Peyer's patch (tissue), 4 donors: Measurements from ENCODE around the gene SLC38A2. TPM values are rescaled to one million over a fixed set of nuclear protein-coding genes. Genes with fewer than 3 reads are reported as not detected.

Source experiments
- DNase-seq, 3 donors: peaks; one replicate each; pipeline ENCODE4 v3.0.0-alpha.2; 2017 to 2019
- H3K27ac ChIP-seq, 4 donors: fragments of 200-600 bp; sonication (generic); one replicate each; pipeline ENCODE4 v1.5.1; 2016 to 2019
- H3K27me3 ChIP-seq, 2 donors: fragments of 200-600 bp; sonication (generic); one replicate each; pipeline ENCODE4 v1.5.1; 2019
- H3K36me3 ChIP-seq, 3 donors: fragments of 200-600 bp; sonication (generic); one replicate each; pipeline ENCODE4 v1.5.1; 2016 to 2019
- H3K4me1 ChIP-seq, 4 donors: fragments of 200-600 bp; sonication (generic); one replicate each; pipeline ENCODE4 v1.5.1; 2016 to 2019
- H3K4me3 ChIP-seq, 4 donors: fragments of 200-600 bp; sonication (generic); 1 replicate in 3 of 4; 2 replicates in 1 of 4; pipeline ENCODE4 v1.5.1; 2016 to 2019; ENCODE audit warnings: mild to moderate bottlenecking in 1 of 4
- H3K9me3 ChIP-seq, 4 donors: fragments of 200-600 bp; sonication (generic); one replicate each; pipeline ENCODE4 v1.5.1; 2016 to 2019; ENCODE audit warnings: mild to moderate bottlenecking in 1 of 4
- CTCF ChIP-seq, 6 experiments: fragments of 450-650 bp in 4 of 6; fragments of 200-600 bp in 2 of 6; sonication (generic) in 1 of 6; IDR thresholded peaks; one replicate each; pipeline ENCODE4 v1.5.1; 2017 to 2019; ENCODE audit warnings: antibody characterized with exemption in 6 of 6, mild to moderate bottlenecking in 3 of 6, moderate library complexity in 1 of 6
- POLR2A ChIP-seq, 2 donors: fragments of 450-650 bp; IDR thresholded peaks; one replicate each; pipeline ENCODE4 v1.5.1; 2017; ENCODE audit warnings: antibody characterized with exemption in 2 of 2, mild to moderate bottlenecking in 2 of 2, moderate library complexity in 2 of 2
- total RNA-seq, 4 donors: library from RNA; depleted of rRNA; stranded (reverse); fragments of >200 nt; gene quantifications; one replicate each; pipeline ENCODE4 v1.1.0, GENCODE V29; 2016

Gene SLC38A2
- total RNA-seq, 4 donors from 2014 or later, result 93.1 to 173 (median 134) TPM

- Histone ChIP-seq H3K36me3 (peaks cover 0 to 63% (median 3%) of the 10 kb centered on the region in 3 donors), H3K27ac (no peak overlapping the region), H3K4me3 (no peak overlapping the region), H3K9me3 (no peaks in the 10 kb centered on the region), H3K27me3 (no peaks in the 10 kb centered on the region), H3K4me1 (peaks cover 0 to 6% (median under 1%) of the 10 kb centered on the region in 4 donors)
- no peak for DNase-seq
- no peak for TF ChIP-seq POLR2A (IDR thresholded peaks at IDR 0.05)
- TF ChIP-seq CTCF (IDR thresholded peaks at IDR 0.05), result no peak
These were observed 12.8 kb downstream of the SLC38A2 start for GRCh38 chr12:46359667-46360280.

- Histone ChIP-seq H3K27me3 (no peaks in the 10 kb centered on the region), H3K4me1 (peaks cover 0 to 3% (median 0%) of the 10 kb centered on the region in 4 donors), H3K36me3 (peaks cover 0 to 56% (median 0%) of the 10 kb centered on the region in 3 donors), H3K9me3 (no peaks in the 10 kb centered on the region), H3K4me3 (no peak overlapping the region), H3K27ac (no peak overlapping the region)
- no peak for DNase-seq
- TF ChIP-seq POLR2A (IDR thresholded peaks at IDR 0.05) (no peak), CTCF (IDR thresholded peaks at IDR 0.05) (no peak)
These were observed 13.5 kb downstream of the SLC38A2 start for GRCh38 chr12:46358791-46359666.

- Histone ChIP-seq H3K27me3 (no peaks in the 10 kb centered on the region), H3K27ac (no peak overlapping the region), H3K9me3 (no peaks in the 10 kb centered on the region), H3K36me3 (peaks cover 0 to 48% (median 0%) of the 10 kb centered on the region in 3 donors), H3K4me1 (no peaks in the 10 kb centered on the region), H3K4me3 (no peak overlapping the region)
- no peak for TF ChIP-seq POLR2A (IDR thresholded peaks at IDR 0.05)
- no peak for TF ChIP-seq CTCF (IDR thresholded peaks at IDR 0.05)
- no peak for DNase-seq
These were observed 14.3 kb downstream of the SLC38A2 start for GRCh38 chr12:46358325-46358700.

- no peaks in the 10 kb centered on the region for H3K9me3 ChIP-seq
- no peaks in the 10 kb centered on the region for H3K4me1 ChIP-seq
- TF ChIP-seq POLR2A (IDR thresholded peaks at IDR 0.05) (no peak), CTCF (IDR thresholded peaks at IDR 0.05) (no peak)
- H3K27ac ChIP-seq, result no peak overlapping the region
- no peak overlapping the region for H3K4me3 ChIP-seq
- DNase-seq, result no peak
- H3K27me3 ChIP-seq, result no peaks in the 10 kb centered on the region
- H3K36me3 ChIP-seq, result peaks cover 0 to 42% (median 0%) of the 10 kb centered on the region in 3 donors
These were observed 14.9 kb downstream of the SLC38A2 start for GRCh38 chr12:46357438-46358324.

GRCh38 chr12:46356655-46357437 lies 15.7 kb downstream of the SLC38A2 start:
- H3K27me3 ChIP-seq, result no peaks in the 10 kb centered on the region
- H3K36me3 ChIP-seq, result peaks cover 0 to 34% (median 0%) of the 10 kb centered on the region in 3 donors
- no peak overlapping the region for H3K4me3 ChIP-seq
- TF ChIP-seq CTCF (IDR thresholded peaks at IDR 0.05), result no peak
- no peak for DNase-seq
- no peaks in the 10 kb centered on the region for H3K9me3 ChIP-seq
- no peaks in the 10 kb centered on the region for H3K4me1 ChIP-seq
- no peak overlapping the region for H3K27ac ChIP-seq
